Subcutaneous abdominal adipose tissue (tissue), 5 donors: Measurements from ENCODE around the gene CEBPB.
"Not testable (repeated sequence)": the region's sequence is repeated elsewhere in the genome, so short reads cannot be mapped to it uniquely, and the experiment has no call there.

Source experiments
- H3K27ac ChIP-seq: one replicate; pipeline ENCODE4 v1.7.0; 2013; ENCODE audit warnings: low read depth, mild to moderate bottlenecking, inconsistent platforms, low read length, moderate library complexity
- H3K27me3 ChIP-seq, 5 donors: one replicate each; pipeline ENCODE4 v1.7.0; 2013; ENCODE audit warnings: low read length in 5 of 5, inconsistent platforms in 1 of 5; ENCODE audit not compliant: control insufficient read depth in 5 of 5, insufficient read depth in 4 of 5
- H3K36me3 ChIP-seq, 5 donors: one replicate each; pipeline ENCODE4 v1.7.0; 2013; ENCODE audit warnings: low read length in 5 of 5; ENCODE audit not compliant: control insufficient read depth in 5 of 5, insufficient read depth in 5 of 5
- H3K4me1 ChIP-seq, 5 donors: one replicate each; pipeline ENCODE4 v1.7.0; 2013; ENCODE audit warnings: low read length in 5 of 5, mild to moderate bottlenecking in 3 of 5, moderate library complexity in 1 of 5; ENCODE audit not compliant: control insufficient read depth in 5 of 5, insufficient read depth in 5 of 5
- H3K4me3 ChIP-seq, 5 donors: one replicate each; pipeline ENCODE4 v1.7.0; 2013; ENCODE audit warnings: low read length in 5 of 5, low read depth in 1 of 5
- H3K9ac ChIP-seq, 5 donors: one replicate each; pipeline ENCODE4 v1.7.0; 2013; ENCODE audit warnings: low read length in 5 of 5, mild to moderate bottlenecking in 4 of 5, moderate library complexity in 3 of 5
- H3K9me3 ChIP-seq, 5 donors: one replicate each; pipeline ENCODE4 v1.7.0; 2013; ENCODE audit warnings: low read length in 5 of 5; ENCODE audit not compliant: control insufficient read depth in 5 of 5
- donor health status: healthy.
- donor health status: healthy.
- donor health status: healthy.
- donor health status: healthy.
- donor health status: healthy.

Gene CEBPB

GRCh38 chr20:50197463-50198179 lies 7.0 kb downstream of the CEBPB start:
- peaks cover 14 to 71% (median 50%) of the 10 kb centered on the region in 5 donors for H3K4me1 ChIP-seq
- peaks cover 0 to 5% (median under 1%) of the 10 kb centered on the region in 5 donors for H3K9me3 ChIP-seq
- H3K4me3 ChIP-seq: no peak overlapping the region
- peaks cover 0 to 19% (median 16%) of the 10 kb centered on the region in 5 donors for H3K36me3 ChIP-seq
- H3K27ac ChIP-seq: peak overlapping the region; percentile 99
- no peaks in the 10 kb centered on the region for H3K27me3 ChIP-seq
- H3K9ac ChIP-seq: peak overlapping the region in 1 of 5 donors; percentile 6

GRCh38 chr20:50198180-50198666 lies 7.6 kb downstream of the CEBPB start:
- peaks cover 11 to 66% (median 46%) of the 10 kb centered on the region in 5 donors for H3K4me1 ChIP-seq
- peak overlapping the region; percentile 79 for H3K27ac ChIP-seq
- H3K36me3 ChIP-seq: peaks cover 0 to 16% (median 11%) of the 10 kb centered on the region in 5 donors
- peaks cover 0 to 8% (median 3%) of the 10 kb centered on the region in 5 donors for H3K9me3 ChIP-seq
- H3K27me3 ChIP-seq: no peaks in the 10 kb centered on the region
- H3K4me3 ChIP-seq: no peak overlapping the region
- H3K9ac ChIP-seq: peak overlapping the region in 2 of 5 donors; percentile 48 to 49

GRCh38 chr20:50198716-50199115 lies 8.1 kb downstream of the CEBPB start:
- peaks cover 10 to 62% (median 41%) of the 10 kb centered on the region in 5 donors for H3K4me1 ChIP-seq
- peaks cover 0 to 11% (median 7%) of the 10 kb centered on the region in 5 donors for H3K36me3 ChIP-seq
- H3K9me3 ChIP-seq: peaks cover 0 to 8% (median 3%) of the 10 kb centered on the region in 5 donors
- no peaks in the 10 kb centered on the region for H3K27me3 ChIP-seq
- peak overlapping the region in 2 of 5 donors; percentile 48 to 49 for H3K9ac ChIP-seq
- no peak overlapping the region for H3K4me3 ChIP-seq
- peak overlapping the region; percentile 79 for H3K27ac ChIP-seq

- Histone ChIP-seq H3K4me1 (peaks cover 2 to 52% (median 32%) of the 10 kb centered on the region in 5 donors), H3K4me3 (no peak overlapping the region), H3K9me3 (peaks cover 0 to 8% (median 6%) of the 10 kb centered on the region in 5 donors), H3K36me3 (peaks cover 0 to 2% (median 0%) of the 10 kb centered on the region in 5 donors), H3K27ac (peak overlapping the region; percentile 79), H3K9ac (no peak overlapping the region), H3K27me3 (no peaks in the 10 kb centered on the region)
Measured at GRCh38 chr20:50199703-50200102, 9.1 kb downstream of the CEBPB start.

GRCh38 chr20:50200482-50201104 lies 10.0 kb downstream of the CEBPB start:
- H3K36me3 ChIP-seq: no peaks in the 10 kb centered on the region
- peak overlapping the region in 2 of 5 donors; percentile 3 to 8 for H3K9ac ChIP-seq
- H3K9me3 ChIP-seq: peaks cover 0 to 8% (median 6%) of the 10 kb centered on the region in 5 donors
- H3K27ac ChIP-seq: peak overlapping the region; percentile 79
- H3K4me1 ChIP-seq: peaks cover 0 to 43% (median 24%) of the 10 kb centered on the region in 5 donors
- no peak overlapping the region for H3K4me3 ChIP-seq
- H3K27me3 ChIP-seq: no peaks in the 10 kb centered on the region

- H3K9ac ChIP-seq, H3K27me3 ChIP-seq, H3K36me3 ChIP-seq, H3K9me3 ChIP-seq, H3K4me3 ChIP-seq: not testable (repeated sequence)
- peak overlapping the region; percentile 79 for H3K27ac ChIP-seq
- H3K4me1 ChIP-seq: peaks cover 0 to 34% (median 28%) of the 10 kb centered on the region in 5 donors
Measured at GRCh38 chr20:50201710-50202109, 11.1 kb downstream of the CEBPB start.

- H3K36me3 ChIP-seq: no peaks in the 10 kb centered on the region
- no peak overlapping the region for H3K9ac ChIP-seq
- peaks cover 0 to 8% (median 6%) of the 10 kb centered on the region in 5 donors for H3K9me3 ChIP-seq
- H3K4me1 ChIP-seq: peaks cover 0 to 34% (median 22%) of the 10 kb centered on the region in 5 donors
- H3K27me3 ChIP-seq: no peaks in the 10 kb centered on the region
- no peak overlapping the region for H3K4me3 ChIP-seq
- no peak overlapping the region for H3K27ac ChIP-seq
Measured at GRCh38 chr20:50202677-50203076, 12.0 kb downstream of the CEBPB start.

- no peaks in the 10 kb centered on the region for H3K36me3 ChIP-seq
Measured at GRCh38 chr20:50203951-50204937, 13.6 kb downstream of the CEBPB start.

GRCh38 chr20:50207026-50207425 lies 16.4 kb downstream of the CEBPB start:
- Histone ChIP-seq H3K9ac (no peak overlapping the region), H3K9me3 (peaks cover 0 to 6% (median 3%) of the 10 kb centered on the region in 5 donors), H3K4me3 (no peak overlapping the region), H3K27ac (peak overlapping the region; percentile 87), H3K27me3 (no peaks in the 10 kb centered on the region), H3K4me1 (peaks cover 4 to 44% (median 24%) of the 10 kb centered on the region in 5 donors), H3K36me3 (no peaks in the 10 kb centered on the region)

More at GRCh38 chr20:50203951-50204937, 13.6 kb downstream of the CEBPB start:
- H3K9ac ChIP-seq: no peak overlapping the region
- peaks cover 4 to 38% (median 26%) of the 10 kb centered on the region in 5 donors for H3K4me1 ChIP-seq
- H3K4me3 ChIP-seq: no peak overlapping the region
- H3K9me3 ChIP-seq: peaks cover 0 to 8% (median 6%) of the 10 kb centered on the region in 5 donors
- no peak overlapping the region for H3K27ac ChIP-seq
- no peaks in the 10 kb centered on the region for H3K27me3 ChIP-seq
